ENCODE data around the gene KDM5B. TPM values are rescaled to one million over a fixed set of nuclear protein-coding genes. Genes with fewer than 3 reads are reported as not detected.

Gene KDM5B
- total and polyA plus RNA-seq, 2 of the 8 experiments (the other 6 are each of a cell fraction or from before 2014, with no cell fraction given) = 73.3 to 210 TPM

DNA sequence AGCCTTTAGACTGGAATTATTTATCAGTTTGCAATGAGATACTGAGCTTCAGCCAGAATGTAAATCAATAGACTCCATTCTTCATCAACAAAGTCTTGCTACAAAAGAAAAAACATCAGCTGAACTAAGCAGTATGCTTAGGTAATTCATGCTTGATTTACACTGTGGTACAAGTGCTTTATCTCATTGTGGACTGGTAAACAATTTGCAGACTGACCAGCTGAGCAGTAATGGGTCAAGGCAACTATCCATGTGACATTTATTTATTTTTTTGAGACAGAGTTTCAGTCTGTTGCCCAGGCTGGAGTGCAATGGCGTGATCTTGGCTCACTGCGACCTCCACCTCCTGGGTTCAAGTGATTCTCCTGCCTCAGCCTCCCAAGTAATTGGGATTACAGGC lies 58.2 kb downstream of the KDM5B start (continued):
- TF ChIP-seq CHD7 (IDR thresholded peaks at IDR 0.05; ENCODE audit: insufficient replicate concordance, low read length) (no peak), JUN (IDR thresholded peaks at IDR 0.05; ENCODE audit: low read depth, low read length) (no peak), EP300 (IDR thresholded peaks at IDR 0.05; ENCODE audit: borderline replicate concordance in 1 of 2, low read depth in 2 of 2, low read length in 2 of 2) (no peak), ZNF274 (IDR thresholded peaks at IDR 0.05; ENCODE audit: borderline replicate concordance, extremely low read depth, low read length) (no peak), KDM5A (IDR thresholded peaks at IDR 0.05; ENCODE audit: low read length) (no peak), PHF8 (conservative IDR thresholded peaks at IDR 0.05; ENCODE audit: low read depth, low read length) (no peak), GTF2F1 (IDR thresholded peaks at IDR 0.05; ENCODE audit: borderline replicate concordance, low read depth, low read length) (no peak), SIN3A (conservative IDR thresholded peaks at IDR 0.05 in 1 of 2, IDR thresholded peaks at IDR 0.05 in 1 of 2; ENCODE audit: low read depth in 1 of 2, low read length in 2 of 2) (no peak), JUND (IDR thresholded peaks at IDR 0.05; ENCODE audit: low read length) (no peak)
- TF ChIP-seq, protein P1, sequence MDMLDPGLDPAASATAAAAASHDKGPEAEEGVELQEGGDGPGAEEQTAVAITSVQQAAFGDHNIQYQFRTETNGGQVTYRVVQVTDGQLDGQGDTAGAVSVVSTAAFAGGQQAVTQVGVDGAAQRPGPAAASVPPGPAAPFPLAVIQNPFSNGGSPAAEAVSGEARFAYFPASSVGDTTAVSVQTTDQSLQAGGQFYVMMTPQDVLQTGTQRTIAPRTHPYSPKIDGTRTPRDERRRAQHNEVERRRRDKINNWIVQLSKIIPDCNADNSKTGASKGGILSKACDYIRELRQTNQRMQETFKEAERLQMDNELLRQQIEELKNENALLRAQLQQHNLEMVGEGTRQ (IDR thresholded peaks at IDR 0.05; ENCODE audit: low read length) = no peak

Data from H1 (cell line).